ENCODE data around the gene SFXN5. TPM values are rescaled to one million over a fixed set of nuclear protein-coding genes. Genes with fewer than 3 reads are reported as not detected.

Gene SFXN5
- total and polyA plus RNA-seq, 2 of the 4 experiments (the other 2 are of a cell fraction): 8.6 to 17.0 TPM

DNA sequence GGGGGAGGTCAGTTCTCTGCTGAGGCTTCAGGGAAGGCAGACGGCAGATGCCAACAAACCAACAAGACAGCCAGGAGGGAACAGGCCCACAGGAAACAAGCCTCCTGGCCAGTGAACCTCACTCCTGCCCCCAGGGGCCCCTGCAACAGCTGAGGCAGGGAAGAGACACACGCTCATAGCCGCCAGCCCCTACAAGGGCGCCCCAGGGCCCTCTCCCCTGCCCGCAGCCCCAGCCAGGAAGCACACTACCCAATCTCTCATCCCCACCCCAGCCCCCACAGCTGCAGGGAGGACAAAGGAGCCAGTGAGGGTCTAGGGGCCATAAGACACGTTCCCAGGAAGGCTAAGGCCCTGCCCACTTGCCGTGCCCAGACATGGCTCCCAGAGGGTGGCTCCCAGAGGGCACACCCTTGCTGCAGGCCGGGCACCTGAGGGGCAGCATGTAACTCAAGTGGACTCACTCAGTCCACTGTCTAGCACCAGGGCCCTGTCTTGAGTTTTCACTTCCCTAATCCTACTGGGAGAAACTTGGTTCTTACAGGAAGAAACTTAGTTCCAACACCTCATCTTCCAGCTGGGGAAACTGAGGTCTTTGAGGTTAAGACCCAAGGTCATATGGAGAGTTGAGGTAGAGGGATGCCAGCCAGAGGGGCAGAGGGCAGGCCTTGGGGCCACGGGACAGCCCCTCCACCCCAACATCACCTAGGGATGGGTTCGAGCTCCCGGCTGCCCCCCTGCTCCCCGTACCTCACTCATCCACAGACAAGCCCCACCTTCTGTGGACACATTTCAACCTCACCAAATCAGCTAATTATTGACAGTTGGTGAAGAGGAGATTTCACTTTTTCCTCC, 116.9 kb downstream of the SFXN5 start:
- no peak overlapping the region for H2AFZ ChIP-seq (replicated peaks; ENCODE audit: low read length, poor library complexity)
- H3K4me2 ChIP-seq (ENCODE audit: low read depth, low read length): no peak overlapping the region
- no peaks in the 10 kb centered on the region for H3K79me1 ChIP-seq (ENCODE audit: low read depth in 1 of 2, low read length in 2 of 2)
- 71% methylated on average over 3 of the region's 12 CpGs; no CpG with 5 or more reads in 1 of the 2 experiments for WGBS, 2 experiments (ENCODE audit: extremely low coverage in 2 of 2, insufficient read length in 1 of 2)
- H3K14ac ChIP-seq (replicated peaks; ENCODE audit: low read depth, low read length): no peak overlapping the region
- in situ Hi-C loops (cut with MboI; ENCODE audit: low sequenced_read_pairs) (no loop called here), dilution Hi-C loops (cut with HindIII; ENCODE audit: low sequenced_read_pairs, unreplicated experiment) (no loop called here), intact Hi-C loops (cut with micrococcal nuclease) (no loop called here)
- ATAC-seq (ENCODE audit: low read depth) (no peak), DNase-seq (no peak)
- no peak overlapping the region for H4K5ac ChIP-seq (ENCODE audit: low read depth, low read length)
- H2BK5ac ChIP-seq (ENCODE audit: low read depth, low read length, poor library complexity, severe bottlenecking): no peak overlapping the region
- no peak overlapping the region for H4K91ac ChIP-seq (ENCODE audit: insufficient read depth, low read depth, low read length)
- H3K36me3 ChIP-seq (ENCODE audit: control insufficient read depth, insufficient read depth, low read length): no peaks in the 10 kb centered on the region; the same call in 1 of the 2 replicates
- no peak overlapping the region for H3K56ac ChIP-seq (ENCODE audit: extremely low read depth, insufficient read depth, low read length)
- BruUV-seq (replicated peaks): no TSS peak
- H3K9me1 ChIP-seq (ENCODE audit: insufficient read depth, low read length): peaks cover 3% of the 10 kb centered on the region; the same call in 1 of the 2 replicates
- no peaks in the 10 kb centered on the region for H3K4me1 ChIP-seq (ENCODE audit: control insufficient read depth, insufficient read depth, low read length)
- POLR2A ChIA-PET (ENCODE audit: unreplicated experiment): no interaction called here
- no peak overlapping the region for H4K8ac ChIP-seq (ENCODE audit: low read depth in 2 of 2, low read length in 2 of 2)
- no peaks in the 10 kb centered on the region for H3K9me3 ChIP-seq (ENCODE audit: control insufficient read depth, insufficient read depth, low read length)
- no peak overlapping the region for H2AK5ac ChIP-seq (ENCODE audit: low read depth, low read length)
- no peak overlapping the region for H3K9ac ChIP-seq (ENCODE audit: low read depth, low read length)
- H3K4ac ChIP-seq (ENCODE audit: low read depth, low read length): no peak overlapping the region
- H2BK120ac ChIP-seq (ENCODE audit: low read depth, low read length): no peak overlapping the region
- CTCF ChIA-PET: no interaction called here
- no peak overlapping the region for H3K18ac ChIP-seq (ENCODE audit: low read depth, low read length)
- H2BK15ac ChIP-seq (ENCODE audit: low read depth, low read length): no peak overlapping the region
- H2AK9ac ChIP-seq (replicated peaks; ENCODE audit: low read depth, low read length, poor library complexity): no peak overlapping the region
- no peak overlapping the region for H3K23ac ChIP-seq (ENCODE audit: low read depth, low read length)
- H3K27ac ChIP-seq (ENCODE audit: insufficient read depth, low read length): no peak overlapping the region
- H3K4me3 ChIP-seq (ENCODE audit: insufficient read depth, low read depth, low read length): no peak overlapping the region
- H3K27me3 ChIP-seq (ENCODE audit: control insufficient read depth, insufficient read depth, low read length): no peaks in the 10 kb centered on the region
- no peak overlapping the region for H2BK20ac ChIP-seq (ENCODE audit: low read depth, low read length)
- no peaks in the 10 kb centered on the region for H4K20me1 ChIP-seq (ENCODE audit: insufficient read depth, low read length)
- TF ChIP-seq RCOR1 (IDR thresholded peaks at IDR 0.05; ENCODE audit: insufficient replicate concordance, low read length) (no peak), RAD21 (IDR thresholded peaks at IDR 0.05; ENCODE audit: low read length) (no peak), MAFK (IDR thresholded peaks at IDR 0.05; ENCODE audit: low read depth, low read length) (no peak), BHLHE40 (IDR thresholded peaks at IDR 0.05; ENCODE audit: low read depth, low read length) (no peak), RFX5 (IDR thresholded peaks at IDR 0.05; ENCODE audit: low read depth, low read length) (no peak), SMC3 (IDR thresholded peaks at IDR 0.05; ENCODE audit: low read depth, low read length) (no peak), CHD1 (IDR thresholded peaks at IDR 0.05; ENCODE audit: low read depth, low read length) (no peak), CEBPB (IDR thresholded peaks at IDR 0.05; ENCODE audit: low read depth, low read length) (no peak), POLR2A (IDR thresholded peaks at IDR 0.05; ENCODE audit: low read depth, low read length) (no peak), MXI1 (IDR thresholded peaks at IDR 0.05; ENCODE audit: borderline replicate concordance, low read depth, low read length) (no peak)
- TF ChIP-seq, protein P1, sequence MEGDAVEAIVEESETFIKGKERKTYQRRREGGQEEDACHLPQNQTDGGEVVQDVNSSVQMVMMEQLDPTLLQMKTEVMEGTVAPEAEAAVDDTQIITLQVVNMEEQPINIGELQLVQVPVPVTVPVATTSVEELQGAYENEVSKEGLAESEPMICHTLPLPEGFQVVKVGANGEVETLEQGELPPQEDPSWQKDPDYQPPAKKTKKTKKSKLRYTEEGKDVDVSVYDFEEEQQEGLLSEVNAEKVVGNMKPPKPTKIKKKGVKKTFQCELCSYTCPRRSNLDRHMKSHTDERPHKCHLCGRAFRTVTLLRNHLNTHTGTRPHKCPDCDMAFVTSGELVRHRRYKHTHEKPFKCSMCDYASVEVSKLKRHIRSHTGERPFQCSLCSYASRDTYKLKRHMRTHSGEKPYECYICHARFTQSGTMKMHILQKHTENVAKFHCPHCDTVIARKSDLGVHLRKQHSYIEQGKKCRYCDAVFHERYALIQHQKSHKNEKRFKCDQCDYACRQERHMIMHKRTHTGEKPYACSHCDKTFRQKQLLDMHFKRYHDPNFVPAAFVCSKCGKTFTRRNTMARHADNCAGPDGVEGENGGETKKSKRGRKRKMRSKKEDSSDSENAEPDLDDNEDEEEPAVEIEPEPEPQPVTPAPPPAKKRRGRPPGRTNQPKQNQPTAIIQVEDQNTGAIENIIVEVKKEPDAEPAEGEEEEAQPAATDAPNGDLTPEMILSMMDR (conservative IDR thresholded peaks at IDR 0.05; ENCODE audit: low read depth, low read length): no peak
- TF ChIP-seq, protein P2, sequence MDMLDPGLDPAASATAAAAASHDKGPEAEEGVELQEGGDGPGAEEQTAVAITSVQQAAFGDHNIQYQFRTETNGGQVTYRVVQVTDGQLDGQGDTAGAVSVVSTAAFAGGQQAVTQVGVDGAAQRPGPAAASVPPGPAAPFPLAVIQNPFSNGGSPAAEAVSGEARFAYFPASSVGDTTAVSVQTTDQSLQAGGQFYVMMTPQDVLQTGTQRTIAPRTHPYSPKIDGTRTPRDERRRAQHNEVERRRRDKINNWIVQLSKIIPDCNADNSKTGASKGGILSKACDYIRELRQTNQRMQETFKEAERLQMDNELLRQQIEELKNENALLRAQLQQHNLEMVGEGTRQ (IDR thresholded peaks at IDR 0.05; ENCODE audit: low read depth, low read length): no peak
- TF ChIP-seq, protein P3, sequence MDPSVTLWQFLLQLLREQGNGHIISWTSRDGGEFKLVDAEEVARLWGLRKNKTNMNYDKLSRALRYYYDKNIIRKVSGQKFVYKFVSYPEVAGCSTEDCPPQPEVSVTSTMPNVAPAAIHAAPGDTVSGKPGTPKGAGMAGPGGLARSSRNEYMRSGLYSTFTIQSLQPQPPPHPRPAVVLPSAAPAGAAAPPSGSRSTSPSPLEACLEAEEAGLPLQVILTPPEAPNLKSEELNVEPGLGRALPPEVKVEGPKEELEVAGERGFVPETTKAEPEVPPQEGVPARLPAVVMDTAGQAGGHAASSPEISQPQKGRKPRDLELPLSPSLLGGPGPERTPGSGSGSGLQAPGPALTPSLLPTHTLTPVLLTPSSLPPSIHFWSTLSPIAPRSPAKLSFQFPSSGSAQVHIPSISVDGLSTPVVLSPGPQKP (IDR thresholded peaks at IDR 0.05; ENCODE audit: borderline replicate concordance, low read depth, low read length): no peak

All from IMR-90 (cell line).